Common myeloid progenitor, CD34-positive (primary cell): Measurements from ENCODE around the gene PCDH20.

Experiments used
- CTCF ChIA-PET: fragments of 350-600 bp; sonication (Branson Sonifier 250); formaldehyde crosslinking; loops from one replicate; lab custom pipeline; 2021; ENCODE audit warnings: antibody characterized with exemption; lab: Charles Lee
- POLR2A ChIA-PET: fragments of 350-600 bp; sonication (Branson Sonifier 250); formaldehyde crosslinking; loops from one replicate; lab custom pipeline; 2021; ENCODE audit warnings: antibody characterized with exemption; lab: Charles Lee
- DNase-seq, 3 donors: peaks; one replicate each; pipeline versions ENCODE4 v3.0.0 to v3.0.0-alpha.2; 2013
- H3K27ac ChIP-seq, 2 experiments: 1 replicate in 1 of 2; 2 replicates in 1 of 2; pipeline ENCODE4 v1.7.0; 2013; ENCODE audit warnings: inconsistent platforms in 2 of 2, low read length in 2 of 2, mild to moderate bottlenecking in 2 of 2, low read depth in 1 of 2, moderate library complexity in 1 of 2; ENCODE audit not compliant: severe bottlenecking in 2 of 2, insufficient read depth in 1 of 2, poor library complexity in 1 of 2
- H3K27me3 ChIP-seq, 5 experiments: replicated peaks in 2 of 5; 1 replicate in 3 of 5; 2 replicates in 2 of 5; pipeline versions ENCODE4 v1.6.1 to v1.7.0; 2013; ENCODE audit warnings: low read length in 4 of 5, mild to moderate bottlenecking in 2 of 5, moderate library complexity in 2 of 5, inconsistent platforms in 1 of 5; ENCODE audit not compliant: insufficient read depth in 5 of 5, control insufficient read depth in 4 of 5
- H3K36me3 ChIP-seq, 4 experiments: 1 replicate in 2 of 4; 2 replicates in 2 of 4; pipeline versions ENCODE4 v1.6.1 to v1.7.0; 2013; ENCODE audit warnings: low read length in 3 of 4, control low read depth in 1 of 4, mild to moderate bottlenecking in 1 of 4; ENCODE audit not compliant: control insufficient read depth in 4 of 4, insufficient read depth in 4 of 4
- H3K4me1 ChIP-seq, 4 experiments: 1 replicate in 3 of 4; 2 replicates in 1 of 4; pipeline versions ENCODE4 v1.6.1 to v1.7.1; 2013; ENCODE audit warnings: low read length in 3 of 4, mild to moderate bottlenecking in 3 of 4, control low read depth in 1 of 4, inconsistent platforms in 1 of 4, moderate library complexity in 1 of 4; ENCODE audit not compliant: control insufficient read depth in 4 of 4, insufficient read depth in 4 of 4; ENCODE audit errors: control extremely low read depth in 1 of 4
- H3K4me3 ChIP-seq, 7 experiments: 1 replicate in 4 of 7; 2 replicates in 3 of 7; pipeline versions ENCODE4 v1.5.1 to v1.7.0; 2013; ENCODE audit warnings: mild to moderate bottlenecking in 7 of 7, low read length in 6 of 7, moderate library complexity in 6 of 7, inconsistent platforms in 2 of 7, low read depth in 2 of 7, control low read depth in 1 of 7; ENCODE audit not compliant: insufficient read depth in 4 of 7, control insufficient read depth in 1 of 7; ENCODE audit errors: extremely low read depth in 1 of 7
- H3K9me3 ChIP-seq, 5 experiments: 1 replicate in 4 of 5; 2 replicates in 1 of 5; pipeline versions ENCODE4 v1.6.1 to v1.7.1; 2013; ENCODE audit warnings: low read length in 4 of 5, mild to moderate bottlenecking in 2 of 5, inconsistent platforms in 1 of 5, low read depth in 1 of 5, moderate library complexity in 1 of 5; ENCODE audit not compliant: control insufficient read depth in 4 of 5, insufficient read depth in 2 of 5; ENCODE audit errors: control extremely low read depth in 1 of 5
- WGBS: methylation state at CpG from one replicate; pipeline ENCODE4 v1.1.5; 2013; ENCODE audit not compliant: insufficient coverage; 5-methylcytosine and 5-hydroxymethylcytosine counted together

Gene PCDH20

DNA sequence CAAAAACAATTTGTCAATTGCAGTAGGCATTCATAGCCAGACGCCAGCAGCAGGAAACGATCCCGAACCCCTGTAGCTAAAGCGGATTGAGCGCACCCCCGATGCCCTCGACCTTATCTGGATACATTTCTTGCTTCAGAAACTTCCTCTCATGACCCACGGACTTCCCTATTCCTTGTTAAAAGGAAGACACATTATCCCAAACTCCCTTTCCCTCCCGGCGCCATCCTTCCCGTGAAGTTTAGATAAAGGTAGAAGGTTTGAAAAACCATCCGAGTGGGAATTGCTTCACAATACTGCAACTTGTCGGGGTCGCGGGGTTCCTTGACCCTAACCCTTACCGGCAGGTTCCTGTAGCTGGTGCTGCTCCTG is 977 bp downstream of the PCDH20 start:
- peaks cover 3 to 46% (median 24%) of the 10 kb centered on the region in 5 experiments for H3K27me3 ChIP-seq
- H3K9me3 ChIP-seq: no peaks in the 10 kb centered on the region
- 0% methylated on average over 8 of the region's 16 CpGs for WGBS
- peaks cover 4 to 24% (median 15%) of the 10 kb centered on the region in 4 experiments for H3K4me1 ChIP-seq
- H3K27ac ChIP-seq: no peak overlapping the region
- peak overlapping the region; percentile 3 to 84 (median 67) for H3K4me3 ChIP-seq
- no peaks in the 10 kb centered on the region for H3K36me3 ChIP-seq
- ChIA-PET CTCF (no interaction called here), POLR2A (no interaction called here)
- peak in 1 of 3 donors; percentile 34 for DNase-seq

DNA sequence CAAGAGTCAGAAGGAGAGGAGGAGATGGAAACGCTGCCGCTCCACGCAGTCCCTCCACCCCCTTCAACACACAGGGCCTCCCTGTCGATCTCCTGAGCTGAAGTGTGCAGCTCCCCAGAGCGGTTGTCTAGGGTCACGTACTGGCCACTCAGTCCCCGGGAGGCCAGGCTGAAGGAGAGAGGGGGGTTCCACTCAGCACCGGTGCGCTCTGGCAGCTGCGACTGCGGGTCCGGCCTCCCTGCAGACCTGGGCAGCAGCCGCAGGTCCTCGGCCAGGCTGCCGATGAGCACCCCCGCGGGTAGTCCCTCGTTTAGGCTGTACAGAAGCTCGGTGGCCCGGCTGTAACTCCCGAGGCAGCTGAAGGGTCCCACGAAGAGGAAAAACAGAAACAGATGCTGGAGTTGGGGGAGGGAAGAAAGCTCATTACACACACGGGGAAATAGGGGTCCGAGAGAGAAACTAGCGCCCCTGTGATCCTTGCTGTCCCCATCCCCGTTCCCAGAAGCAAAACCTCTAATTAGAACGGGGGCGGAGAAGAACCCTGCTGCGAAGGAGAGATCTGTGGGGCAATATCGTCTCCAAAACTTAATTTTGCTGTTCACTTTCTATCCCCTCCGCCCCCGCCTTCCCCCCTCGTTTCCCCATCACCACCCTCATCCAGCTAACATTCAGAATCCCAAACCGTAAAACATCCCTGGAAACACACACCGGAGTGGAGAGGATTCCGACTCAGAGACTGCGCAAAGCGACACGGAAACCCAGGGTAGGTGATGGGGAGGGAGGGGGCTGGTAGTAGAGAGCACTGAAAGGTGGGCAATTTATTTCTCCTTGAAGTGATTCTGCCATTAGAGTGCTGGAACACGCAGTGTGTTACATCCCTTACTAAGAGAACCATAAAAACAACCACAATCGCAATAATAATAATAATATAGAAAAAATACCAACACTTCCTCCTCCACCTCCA is 1.8 kb downstream of the PCDH20 start:
- POLR2A ChIA-PET: no interaction called here

GRCh38 chr13:61410669-61411297 is 4.9 kb downstream of the PCDH20 start:
- DNase-seq: peak in 2 of 3 donors; percentile 34 to 45
- peaks cover 4 to 24% (median 15%) of the 10 kb centered on the region in 4 experiments for H3K4me1 ChIP-seq
- ChIA-PET POLR2A (no interaction called here), CTCF (interaction anchor here (2.1 kb wide), 1 partner anchor 962 kb away, joined by 9 read pairs; no protein-coding TSS in a partner anchor)
- no peak overlapping the region for H3K4me3 ChIP-seq
- H3K9me3 ChIP-seq: no peaks in the 10 kb centered on the region
- H3K36me3 ChIP-seq: no peaks in the 10 kb centered on the region
- H3K27me3 ChIP-seq: peaks cover 0 to 41% (median 20%) of the 10 kb centered on the region in 5 experiments
- 100% methylated on average over 1 of the region's 1 CpG for WGBS
- no peak overlapping the region for H3K27ac ChIP-seq

More for the DNA sequence above, 1.8 kb downstream of the PCDH20 start:
- H3K4me1 ChIP-seq: peaks cover 4 to 24% (median 15%) of the 10 kb centered on the region in 4 experiments
- 3% methylated on average over 20 of the region's 41 CpGs for WGBS
- peak in 2 of 3 donors; percentile 6 to 12 for DNase-seq
- H3K36me3 ChIP-seq: no peaks in the 10 kb centered on the region
- CTCF ChIA-PET: interaction anchor here (1.0 kb wide), 1 partner anchor 15 kb away, joined by 4 read pairs; no protein-coding TSS in a partner anchor
- peaks cover 3 to 46% (median 24%) of the 10 kb centered on the region in 5 experiments for H3K27me3 ChIP-seq
- H3K4me3 ChIP-seq: peak overlapping the region in 6 of 7 experiments; percentile 21 to 84 (median 68)
- H3K27ac ChIP-seq: no peak overlapping the region
- H3K9me3 ChIP-seq: no peaks in the 10 kb centered on the region

GRCh38 chr13:61410266-61410665 is 5.4 kb downstream of the PCDH20 start:
- Histone ChIP-seq H3K36me3 (no peaks in the 10 kb centered on the region), H3K27ac (no peak overlapping the region), H3K27me3 (peaks cover 0 to 39% (median 18%) of the 10 kb centered on the region in 5 experiments), H3K4me1 (peaks cover 4 to 20% (median 13%) of the 10 kb centered on the region in 4 experiments), H3K4me3 (no peak overlapping the region), H3K9me3 (no peaks in the 10 kb centered on the region)
- CTCF ChIA-PET: interaction anchor here (1.0 to 2.1 kb wide), 2 partner anchors 14 to 962 kb away, joined by 3 to 9 read pairs; no protein-coding TSS in a partner anchor
- DNase-seq: no peak
- POLR2A ChIA-PET: no interaction called here
- WGBS: no CpG with 5 or more reads among the region's 2 CpGs

DNA sequence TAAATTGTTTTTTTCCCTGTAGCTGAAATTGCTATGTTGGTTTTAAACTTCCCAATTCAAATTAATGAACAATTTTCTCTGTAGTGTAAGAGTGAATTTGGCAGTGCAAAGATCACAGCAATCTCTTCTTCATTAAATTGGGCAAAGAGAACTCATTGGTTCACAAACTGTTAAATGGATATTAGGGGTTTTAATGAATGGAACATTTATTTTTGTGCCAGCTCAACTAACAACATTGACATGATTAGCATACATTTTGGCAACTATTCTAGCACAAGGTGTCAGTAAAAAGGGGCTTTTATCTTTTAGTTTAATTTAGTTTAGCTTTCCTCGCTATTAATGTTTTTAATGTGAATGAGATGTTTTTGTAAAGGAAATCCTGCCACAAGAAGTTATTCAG is 7.1 kb downstream of the PCDH20 start:
- Histone ChIP-seq H3K4me3 (no peak overlapping the region), H3K36me3 (no peaks in the 10 kb centered on the region), H3K9me3 (no peaks in the 10 kb centered on the region), H3K27ac (no peak overlapping the region), H3K4me1 (peaks cover 0 to 4% (median 2%) of the 10 kb centered on the region in 4 experiments), H3K27me3 (peaks cover 0 to 22% (median 12%) of the 10 kb centered on the region in 5 experiments)
- no CpG with 5 or more reads among the region's 1 CpG for WGBS
- CTCF ChIA-PET: no interaction called here
- POLR2A ChIA-PET: no interaction called here
- DNase-seq: no peak

DNA sequence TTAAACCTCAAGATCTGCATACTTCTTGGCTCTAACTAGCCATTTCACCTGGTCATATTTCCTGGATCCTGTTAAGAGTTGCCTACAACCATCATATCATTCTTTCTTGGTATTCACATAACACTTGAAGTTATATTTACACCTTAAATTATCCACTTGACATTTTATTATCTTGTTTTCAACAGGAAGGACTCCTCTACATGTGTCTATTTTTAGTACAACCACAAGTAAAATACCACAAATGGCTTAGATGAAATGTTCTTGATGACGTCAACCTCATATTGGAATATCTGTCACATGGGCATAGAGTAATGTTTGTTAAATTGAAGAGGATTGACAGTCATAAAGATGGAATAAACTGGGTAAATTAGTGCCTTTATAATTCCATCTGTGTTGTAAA is 9.4 kb downstream of the PCDH20 start:
- H3K36me3 ChIP-seq: no peaks in the 10 kb centered on the region
- H3K4me1 ChIP-seq: no peaks in the 10 kb centered on the region
- WGBS: 40% methylated on average over 1 of the region's 1 CpG
- H3K9me3 ChIP-seq: no peaks in the 10 kb centered on the region
- no peak overlapping the region for H3K4me3 ChIP-seq
- peaks cover 0 to 4% (median 0%) of the 10 kb centered on the region in 5 experiments for H3K27me3 ChIP-seq
- CTCF ChIA-PET: interaction anchor here (1.2 kb wide), 1 partner anchor 958 kb away, joined by 4 read pairs; no protein-coding TSS in a partner anchor
- DNase-seq: no peak
- POLR2A ChIA-PET: no interaction called here
- H3K27ac ChIP-seq: no peak overlapping the region
